Vagina (tissue), 2 donors: ENCODE data around the gene ATN1.
"Not testable (repeated sequence)": the region's sequence is repeated elsewhere in the genome, so short reads cannot be mapped to it uniquely, and the experiment has no call there.

Source experiments
- POLR2A ChIP-seq, 2 donors: fragments of 450-650 bp; IDR thresholded peaks; one replicate each; pipeline ENCODE4 v1.6.1; 2017; ENCODE audit warnings: antibody characterized with exemption in 2 of 2, mild to moderate bottlenecking in 2 of 2, moderate library complexity in 2 of 2
- TF ChIP-seq, protein P1 (sequence below), 3 experiments: fragments of 450-650 bp in 2 of 3; fragments of 200-600 bp in 1 of 3; sonication (generic) in 1 of 3; IDR thresholded peaks; one replicate each; pipeline ENCODE4 v1.5.1; 2017 to 2019; ENCODE audit warnings: antibody characterized with exemption in 3 of 3, mild to moderate bottlenecking in 2 of 3, moderate library complexity in 2 of 3

DNA sequence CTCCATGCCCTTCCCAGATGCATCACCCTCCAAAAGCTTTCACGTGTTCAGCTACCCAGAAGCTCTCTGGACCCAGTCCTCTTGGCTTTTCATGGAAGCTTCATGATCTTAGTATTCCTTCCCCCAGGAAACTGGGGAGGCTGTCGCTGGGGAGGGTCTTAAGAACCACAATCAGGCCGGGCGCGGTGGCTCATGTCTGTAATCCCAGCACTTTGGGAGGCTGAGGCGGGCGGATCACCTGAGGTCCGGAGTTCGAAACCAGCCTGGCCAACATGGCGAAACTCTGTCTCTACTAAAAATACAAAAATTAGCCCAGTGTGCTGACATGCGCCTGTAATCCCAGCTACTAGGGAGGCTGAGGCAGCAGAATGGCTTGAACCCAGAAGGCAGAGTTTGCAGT is 19.6 kb upstream of the ATN1 start:
- TF ChIP-seq POLR2A (IDR thresholded peaks at IDR 0.05), result not testable (repeated sequence)
- TF ChIP-seq, protein P1, sequence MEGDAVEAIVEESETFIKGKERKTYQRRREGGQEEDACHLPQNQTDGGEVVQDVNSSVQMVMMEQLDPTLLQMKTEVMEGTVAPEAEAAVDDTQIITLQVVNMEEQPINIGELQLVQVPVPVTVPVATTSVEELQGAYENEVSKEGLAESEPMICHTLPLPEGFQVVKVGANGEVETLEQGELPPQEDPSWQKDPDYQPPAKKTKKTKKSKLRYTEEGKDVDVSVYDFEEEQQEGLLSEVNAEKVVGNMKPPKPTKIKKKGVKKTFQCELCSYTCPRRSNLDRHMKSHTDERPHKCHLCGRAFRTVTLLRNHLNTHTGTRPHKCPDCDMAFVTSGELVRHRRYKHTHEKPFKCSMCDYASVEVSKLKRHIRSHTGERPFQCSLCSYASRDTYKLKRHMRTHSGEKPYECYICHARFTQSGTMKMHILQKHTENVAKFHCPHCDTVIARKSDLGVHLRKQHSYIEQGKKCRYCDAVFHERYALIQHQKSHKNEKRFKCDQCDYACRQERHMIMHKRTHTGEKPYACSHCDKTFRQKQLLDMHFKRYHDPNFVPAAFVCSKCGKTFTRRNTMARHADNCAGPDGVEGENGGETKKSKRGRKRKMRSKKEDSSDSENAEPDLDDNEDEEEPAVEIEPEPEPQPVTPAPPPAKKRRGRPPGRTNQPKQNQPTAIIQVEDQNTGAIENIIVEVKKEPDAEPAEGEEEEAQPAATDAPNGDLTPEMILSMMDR (IDR thresholded peaks at IDR 0.05), result not testable (repeated sequence)
